Motor neuron (in vitro differentiated cells): Measurements from ENCODE around the gene ENTPD1. TPM values are rescaled to one million over a fixed set of nuclear protein-coding genes. Genes with fewer than 3 reads are reported as not detected.

Experiments used
- ATAC-seq, 8 experiments: fragments of 200-7000 bp; cut with Tn5 transposase; replicated peaks in 6 of 8; 2 replicates each; pipeline ENCODE4 v1.8.0; 2021; ENCODE audit warnings: mild to moderate bottlenecking in 8 of 8, moderate library complexity in 8 of 8
- H3K27ac ChIP-seq, 2 donors: fragments of 250-450 bp; sonication (Bioruptor Pico); 2 replicates each; pipeline ENCODE4 v1.9.0; 2021; ENCODE audit warnings: antibody characterized with exemption in 2 of 2, mild to moderate bottlenecking in 2 of 2, moderate library complexity in 1 of 2
- H3K4me1 ChIP-seq, 2 donors: fragments of 250-450 bp; sonication (Bioruptor Pico); replicated peaks in 1 of 2; 2 replicates each; pipeline ENCODE4 v1.6.1; 2021; ENCODE audit warnings: antibody characterized with exemption in 2 of 2, mild to moderate bottlenecking in 2 of 2, moderate library complexity in 1 of 2
- H3K4me3 ChIP-seq, 5 donors: fragments of 250-450 bp; sonication (Bioruptor Pico); 2 replicates each; pipeline ENCODE4 v1.9.0; 2021; ENCODE audit warnings: antibody characterized with exemption in 5 of 5, mild to moderate bottlenecking in 5 of 5, moderate library complexity in 4 of 5
- WGBS, 10 experiments: fragments of 450-650 bp; shearing (Covaris generic); methylation state at CpG; one replicate each; pipeline ENCODE4 v1.0.0; 2022; 5-methylcytosine and 5-hydroxymethylcytosine counted together
- in situ Hi-C, 9 experiments: fragments of 400-800 bp; cut with MboI; loops; one replicate each; pipeline ENCODE4 v1.15.0; 2021; ENCODE audit warnings: low sequenced_read_pairs in 9 of 9, low pct_unique_long_range_greater_than_20kb in 2 of 9; ENCODE audit not compliant: unreplicated experiment in 9 of 9
- total RNA-seq, 8 experiments: library from RNA; unstranded; fragments of 300-600 nt; gene quantifications; 2 replicates each; pipeline versions ENCODE4 v1.2.3 to v1.2.4, GENCODE V29; 2022

Gene ENTPD1
- total RNA-seq, 8 experiments from 2014 or later: 1.4 to 26.7 (median 3.7) TPM

- in situ Hi-C loops: loop anchor here in 2 of 9 experiments (10.0 to 25.0 kb wide), 2 partner anchors 130 to 147 kb away; partner anchors contain the start of gene TCTN3 (in 1 of the 2)
- Histone ChIP-seq H3K27ac (no peak overlapping the region), H3K4me3 (no peak overlapping the region), H3K4me1 (no peaks in the 10 kb centered on the region)
- WGBS, 10 experiments: 0 to 93% (median 57%) methylated on average over 2 to 7 of the region's 7 CpGs
- peak in 4 of 8 experiments; percentile 53 to 85 (median 78) for ATAC-seq
Measured at GRCh38 chr10:95841661-95842498, 85.9 kb downstream of the ENTPD1 start.

DNA sequence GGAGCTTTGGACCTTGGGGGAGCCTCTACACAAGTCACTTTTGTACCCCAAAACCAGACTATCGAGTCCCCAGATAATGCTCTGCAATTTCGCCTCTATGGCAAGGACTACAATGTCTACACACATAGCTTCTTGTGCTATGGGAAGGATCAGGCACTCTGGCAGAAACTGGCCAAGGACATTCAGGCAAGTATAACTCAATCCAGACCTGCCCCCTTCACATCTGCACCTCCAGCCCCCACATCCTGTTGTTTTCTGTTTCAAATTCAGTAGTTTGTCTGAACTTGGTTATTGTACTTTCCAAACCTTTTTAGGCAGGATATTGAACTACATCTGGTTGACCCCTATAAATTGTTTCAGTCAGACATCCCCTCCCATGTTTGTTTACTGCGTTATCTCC is 89.4 kb downstream of the ENTPD1 start:
- ATAC-seq: no peak
- no peak overlapping the region for H3K4me3 ChIP-seq
- 5 to 100% (median 70%) methylated on average over 1 to 3 of the region's 3 CpGs; no CpG with 5 or more reads in 1 of the 10 experiments for WGBS, 10 experiments
- in situ Hi-C loops: loop anchor here in 2 of 9 experiments (10.0 to 25.0 kb wide), 2 partner anchors 133 to 151 kb away; partner anchors contain the start of gene TCTN3 (in 1 of the 2)
- H3K27ac ChIP-seq: no peak overlapping the region
- H3K4me1 ChIP-seq: no peaks in the 10 kb centered on the region

- no peak overlapping the region for H3K4me3 ChIP-seq
- in situ Hi-C loops: loop anchor here in 2 of 9 experiments (10.0 to 25.0 kb wide), 2 partner anchors 135 to 152 kb away; partner anchors contain the start of gene TCTN3 (in 1 of the 2)
- no peak overlapping the region for H3K27ac ChIP-seq
- no peak for ATAC-seq
- no peaks in the 10 kb centered on the region for H3K4me1 ChIP-seq
Measured at GRCh38 chr10:95847007-95847406, 91.0 kb downstream of the ENTPD1 start.

- in situ Hi-C loops: loop anchor here in 2 of 9 experiments (10.0 to 25.0 kb wide), 2 partner anchors 137 to 154 kb away; partner anchors contain the start of gene TCTN3 (in 1 of the 2)
- no peak overlapping the region for H3K4me3 ChIP-seq
- H3K4me1 ChIP-seq: no peaks in the 10 kb centered on the region
- 0 to 79% (median 50%) methylated on average over 1 to 2 of the region's 2 CpGs; no CpG with 5 or more reads in 2 of the 10 experiments for WGBS, 10 experiments
- ATAC-seq: no peak
- no peak overlapping the region for H3K27ac ChIP-seq
Measured at GRCh38 chr10:95848841-95849240, 92.9 kb downstream of the ENTPD1 start.

DNA sequence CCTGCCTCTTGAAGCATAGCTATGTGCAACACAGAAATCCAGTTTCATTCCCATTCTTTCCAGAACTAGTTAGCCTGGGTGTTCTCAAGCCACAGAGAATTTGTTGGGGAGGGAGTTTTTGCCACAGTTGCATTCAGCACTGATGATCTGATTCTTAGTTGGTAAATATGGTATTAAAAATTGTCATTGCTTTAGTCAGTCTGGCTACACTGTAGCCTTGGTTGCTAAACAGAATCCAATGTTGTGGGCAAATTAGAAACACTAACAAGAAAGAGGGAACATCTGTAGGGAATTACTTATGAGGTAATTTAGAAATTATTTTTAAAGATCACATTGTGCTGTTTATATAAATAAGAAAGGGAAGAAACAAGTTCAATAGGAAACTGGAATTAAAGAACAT is 94.8 kb downstream of the ENTPD1 start:
- in situ Hi-C loops: no loop called here
- no peaks in the 10 kb centered on the region for H3K4me1 ChIP-seq
- no peak for ATAC-seq
- H3K4me3 ChIP-seq: no peak overlapping the region
- no peak overlapping the region for H3K27ac ChIP-seq

- ATAC-seq: no peak
- in situ Hi-C loops: no loop called here
- 38 to 100% (median 90%) methylated on average over 1 to 3 of the region's 3 CpGs; no CpG with 5 or more reads in 2 of the 10 experiments for WGBS, 10 experiments
- Histone ChIP-seq H3K27ac (no peak overlapping the region), H3K4me3 (no peak overlapping the region), H3K4me1 (peaks cover 2 to 3% of the 10 kb centered on the region in 2 donors)
Measured at GRCh38 chr10:95860166-95860940, 104.4 kb downstream of the ENTPD1 start.

DNA sequence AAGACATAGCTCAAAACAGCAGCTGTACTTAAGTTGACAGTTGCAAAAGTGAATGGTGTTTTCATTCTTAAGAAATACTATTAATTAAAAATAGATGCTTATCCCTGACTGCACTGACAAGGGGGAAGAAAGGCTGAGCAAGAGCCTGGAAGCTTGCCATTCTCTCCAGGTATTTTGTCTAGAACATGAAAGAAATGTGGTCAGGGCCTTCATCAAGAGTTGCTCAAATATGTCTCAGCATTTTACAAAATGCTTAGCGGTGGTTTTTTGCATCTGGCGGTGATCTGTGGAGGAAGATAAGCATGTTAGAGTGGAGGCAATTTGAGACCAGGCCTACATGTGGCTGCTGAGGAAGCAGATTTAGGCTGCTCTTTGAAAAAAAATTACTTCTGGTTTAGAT is 105.4 kb downstream of the ENTPD1 start:
- in situ Hi-C loops: no loop called here
- WGBS, 10 experiments: 40 to 100% (median 82%) methylated on average over 1 to 2 of the region's 2 CpGs; no CpG with 5 or more reads in 2 of the 10 experiments
- Histone ChIP-seq H3K4me1 (peaks cover 2 to 3% of the 10 kb centered on the region in 2 donors), H3K4me3 (no peak overlapping the region), H3K27ac (no peak overlapping the region)
- ATAC-seq: no peak

DNA sequence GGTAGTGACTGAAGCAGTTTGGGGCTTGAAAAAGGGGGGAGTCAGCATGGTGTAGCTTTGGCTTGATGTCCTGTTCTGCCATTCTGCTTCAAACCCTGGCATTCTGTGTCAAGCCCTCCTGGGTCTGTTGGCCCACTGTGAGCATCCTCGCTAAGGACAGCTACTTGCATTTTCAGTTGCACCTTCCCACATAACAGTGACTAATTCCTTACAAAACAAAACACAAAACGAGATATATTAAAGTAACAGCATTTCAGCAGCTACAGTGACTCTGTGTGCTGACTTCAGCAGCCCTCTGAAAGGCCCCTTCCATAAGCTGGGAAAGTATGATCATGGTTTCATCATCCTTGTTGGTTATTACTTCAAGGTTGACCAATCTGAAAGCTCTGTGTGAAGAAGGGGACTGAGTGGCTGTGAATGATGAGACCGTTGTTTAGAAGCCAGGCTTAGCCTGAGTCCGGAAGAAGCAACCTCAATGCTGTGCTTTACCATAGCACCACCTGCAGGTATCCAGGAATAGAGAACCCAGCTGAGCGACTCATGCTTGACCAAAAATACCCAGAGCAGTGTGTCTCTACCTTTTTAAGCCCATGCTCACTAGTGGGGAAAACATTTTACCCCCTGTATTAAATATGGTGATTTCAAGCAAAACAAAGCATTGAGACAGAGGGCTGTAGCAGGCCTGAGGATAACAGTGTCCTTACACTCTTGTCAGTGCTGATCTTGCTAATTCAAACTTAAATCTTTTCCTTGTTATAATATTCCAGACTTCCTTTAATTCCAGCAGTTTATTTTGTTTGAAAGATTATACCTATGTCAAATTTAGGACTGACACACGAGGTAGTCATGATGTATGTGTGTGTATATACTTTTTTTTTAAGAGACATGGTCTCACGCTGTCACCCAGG is 109.2 kb downstream of the ENTPD1 start:
- no peak overlapping the region for H3K4me3 ChIP-seq
- 0 to 63% (median 34%) methylated on average over 1 to 6 of the region's 7 CpGs for WGBS, 10 experiments
- peak overlapping the region; percentile 9 to 10 for H3K27ac ChIP-seq
- peak; percentile 88 to 100 (median 99) for ATAC-seq
- peaks cover 2 to 3% of the 10 kb centered on the region in 2 donors for H3K4me1 ChIP-seq
- in situ Hi-C loops: no loop called here

DNA sequence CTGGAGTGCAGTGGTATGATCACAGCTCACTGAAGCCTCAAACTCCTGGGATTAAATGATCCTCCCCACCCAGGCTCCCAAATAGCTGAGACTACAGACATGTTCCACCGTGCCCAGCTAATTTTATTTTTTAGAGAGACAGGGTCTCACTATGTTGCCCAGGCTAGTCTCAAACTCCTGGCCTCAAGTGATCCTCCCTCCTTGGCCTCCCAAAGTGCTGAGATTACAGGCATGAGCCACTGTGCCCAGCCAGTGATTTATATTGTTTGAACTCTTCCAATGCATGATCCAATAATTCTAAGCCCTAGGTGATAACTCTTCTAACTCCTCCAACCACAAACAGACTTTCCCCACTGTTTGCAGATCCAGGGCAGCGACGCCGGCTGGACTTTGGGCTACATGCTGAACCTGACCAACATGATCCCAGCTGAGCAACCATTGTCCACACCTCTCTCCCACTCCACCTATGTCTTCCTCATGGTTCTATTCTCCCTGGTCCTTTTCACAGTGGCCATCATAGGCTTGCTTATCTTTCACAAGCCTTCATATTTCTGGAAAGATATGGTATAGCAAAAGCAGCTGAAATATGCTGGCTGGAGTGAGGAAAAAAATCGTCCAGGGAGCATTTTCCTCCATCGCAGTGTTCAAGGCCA is 110.0 kb downstream of the ENTPD1 start:
- in situ Hi-C loops: no loop called here
- Histone ChIP-seq H3K27ac (no peak overlapping the region), H3K4me3 (no peak overlapping the region), H3K4me1 (peaks cover 2 to 3% of the 10 kb centered on the region in 2 donors)
- ATAC-seq: no peak
- WGBS, 10 experiments: 10 to 100% (median 95%) methylated on average over 1 to 5 of the region's 6 CpGs; no CpG with 5 or more reads in 2 of the 10 experiments

DNA sequence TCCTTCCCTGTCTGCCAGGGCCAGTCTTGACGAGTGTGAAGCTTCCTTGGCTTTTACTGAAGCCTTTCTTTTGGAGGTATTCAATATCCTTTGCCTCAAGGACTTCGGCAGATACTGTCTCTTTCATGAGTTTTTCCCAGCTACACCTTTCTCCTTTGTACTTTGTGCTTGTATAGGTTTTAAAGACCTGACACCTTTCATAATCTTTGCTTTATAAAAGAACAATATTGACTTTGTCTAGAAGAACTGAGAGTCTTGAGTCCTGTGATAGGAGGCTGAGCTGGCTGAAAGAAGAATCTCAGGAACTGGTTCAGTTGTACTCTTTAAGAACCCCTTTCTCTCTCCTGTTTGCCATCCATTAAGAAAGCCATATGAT is 110.5 kb downstream of the ENTPD1 start:
- 60 to 100% (median 83%) methylated on average over 1 to 2 of the region's 2 CpGs; no CpG with 5 or more reads in 4 of the 10 experiments for WGBS, 10 experiments
- H3K4me1 ChIP-seq: peaks cover 2 to 3% of the 10 kb centered on the region in 2 donors
- no peak overlapping the region for H3K4me3 ChIP-seq
- no peak overlapping the region for H3K27ac ChIP-seq
- no peak for ATAC-seq
- in situ Hi-C loops: no loop called here

GRCh38 chr10:95867866-95868265 is 111.9 kb downstream of the ENTPD1 start:
- ATAC-seq: no peak
- WGBS, 10 experiments: 75 to 100% (median 90%) methylated on average over 1 to 4 of the region's 4 CpGs; no CpG with 5 or more reads in 1 of the 10 experiments

GRCh38 chr10:95872158-95872711 is 116.3 kb downstream of the ENTPD1 start:
- in situ Hi-C loops: no loop called here
- H3K4me3 ChIP-seq: no peak overlapping the region
- 0 to 95% (median 18%) methylated on average over 1 to 2 of the region's 2 CpGs; no CpG with 5 or more reads in 2 of the 10 experiments for WGBS, 10 experiments
- no peaks in the 10 kb centered on the region for H3K4me1 ChIP-seq
- ATAC-seq: no peak
- no peak overlapping the region for H3K27ac ChIP-seq

More at GRCh38 chr10:95867866-95868265, 111.9 kb downstream of the ENTPD1 start:
- in situ Hi-C loops: no loop called here
- H3K4me1 ChIP-seq: peaks cover 2 to 3% of the 10 kb centered on the region in 2 donors
- H3K4me3 ChIP-seq: no peak overlapping the region
- no peak overlapping the region for H3K27ac ChIP-seq
